ENCODE measurements around the gene NPPC.
"Not testable (repeated sequence)": the region's sequence is repeated elsewhere in the genome, so short reads cannot be mapped to it uniquely, and the experiment has no call there.

The NPPC gene

GRCh38 chr2:231884438-231885140 lies 41.6 kb downstream of the NPPC start:
- no peak for DNase-seq

GRCh38 chr2:231883468-231883881 lies 42.7 kb downstream of the NPPC start:
- no peak for DNase-seq

GRCh38 chr2:231882646-231883045 lies 43.5 kb downstream of the NPPC start:
- no peak for DNase-seq

GRCh38 chr2:231880371-231880770 lies 45.8 kb downstream of the NPPC start:
- DNase-seq, result not testable (repeated sequence)

GRCh38 chr2:231879216-231879615 lies 47.0 kb downstream of the NPPC start:
- no peak for DNase-seq

GRCh38 chr2:231877533-231878456 lies 48.4 kb downstream of the NPPC start:
- no peak for DNase-seq

GRCh38 chr2:231874944-231875343 lies 51.3 kb downstream of the NPPC start:
- DNase-seq, result no peak
